RWPE2 (cell line): ENCODE results near the gene SLC2A8.

Experiments used
- ATAC-seq: fragments of 200-7000 bp; cut with Tn5 transposase; 3 replicates; pipeline ENCODE4 v1.9.1; 2021; ENCODE audit warnings: low read depth
- DNase-seq: peaks from one replicate; pipeline ENCODE4 v3.0.0-alpha.2; 2020; ENCODE audit warnings: low spot score
- H3K27ac ChIP-seq: fragments of 450-650 bp; 2 replicates; pipeline ENCODE4 v1.5.1; 2017; ENCODE audit warnings: mild to moderate bottlenecking; ENCODE audit not compliant: poor library complexity, severe bottlenecking
- H3K27me3 ChIP-seq: fragments of 250-450 bp; sonication (Bioruptor Pico); 2 replicates; pipeline ENCODE4 v1.5.1; 2021; ENCODE audit warnings: mild to moderate bottlenecking, moderate library complexity; ENCODE audit not compliant: insufficient read depth, poor library complexity, severe bottlenecking
- H3K36me3 ChIP-seq: fragments of 250-450 bp; sonication (Bioruptor Pico); 2 replicates; pipeline ENCODE4 v1.5.1; 2020; ENCODE audit warnings: low read depth, mild to moderate bottlenecking, moderate library complexity
- H3K4me1 ChIP-seq: fragments of 250-450 bp; sonication (Bioruptor Pico); 2 replicates; pipeline ENCODE4 v1.5.1; 2021; ENCODE audit warnings: mild to moderate bottlenecking, moderate library complexity; ENCODE audit not compliant: insufficient read depth, poor library complexity, severe bottlenecking
- H3K4me3 ChIP-seq: fragments of 250-450 bp; sonication (Bioruptor Pico); 2 replicates; pipeline ENCODE4 v1.5.1; 2021; ENCODE audit warnings: mild to moderate bottlenecking, moderate library complexity; ENCODE audit not compliant: severe bottlenecking
- H3K9me3 ChIP-seq: fragments of 250-450 bp; sonication (Bioruptor Pico); 2 replicates; pipeline ENCODE4 v1.5.1; 2021; ENCODE audit warnings: mild to moderate bottlenecking, moderate library complexity; ENCODE audit not compliant: severe bottlenecking
- CTCF ChIP-seq: fragments of 450-650 bp; IDR thresholded peaks from one replicate; pipeline ENCODE4 v1.5.1; 2017; ENCODE audit warnings: mild to moderate bottlenecking, moderate library complexity; ENCODE audit not compliant: poor library complexity, severe bottlenecking

The SLC2A8 gene

GRCh38 chr9:127380479-127380878 is 16.5 kb upstream of the SLC2A8 start:
- no peaks in the 10 kb centered on the region for H3K36me3 ChIP-seq
- no peak for DNase-seq
- no peak for TF ChIP-seq CTCF
- no peaks in the 10 kb centered on the region for H3K9me3 ChIP-seq
- no peak for ATAC-seq
- no peak overlapping the region for H3K27ac ChIP-seq
- no peaks in the 10 kb centered on the region for H3K27me3 ChIP-seq
- H3K4me3 ChIP-seq = no peak overlapping the region
- H3K4me1 ChIP-seq = no peaks in the 10 kb centered on the region

GRCh38 chr9:127382541-127382940 is 14.4 kb upstream of the SLC2A8 start:
- Histone ChIP-seq H3K36me3 (no peaks in the 10 kb centered on the region), H3K4me3 (no peak overlapping the region), H3K27me3 (no peaks in the 10 kb centered on the region), H3K9me3 (no peaks in the 10 kb centered on the region), H3K4me1 (no peaks in the 10 kb centered on the region), H3K27ac (no peak overlapping the region)
- no peak for ATAC-seq
- TF ChIP-seq CTCF = no peak
- no peak for DNase-seq

GRCh38 chr9:127384016-127384730 is 12.8 kb upstream of the SLC2A8 start:
- no peaks in the 10 kb centered on the region for H3K27me3 ChIP-seq
- TF ChIP-seq CTCF = no peak
- H3K27ac ChIP-seq = no peak overlapping the region
- ATAC-seq (no peak), DNase-seq (no peak)
- no peak overlapping the region for H3K4me3 ChIP-seq
- peaks cover 11% of the 10 kb centered on the region for H3K4me1 ChIP-seq
- no peaks in the 10 kb centered on the region for H3K36me3 ChIP-seq
- H3K9me3 ChIP-seq = no peaks in the 10 kb centered on the region

GRCh38 chr9:127384901-127385300 is 12.1 kb upstream of the SLC2A8 start:
- ATAC-seq (no peak), DNase-seq (no peak)
- Histone ChIP-seq H3K9me3 (no peaks in the 10 kb centered on the region), H3K4me1 (peaks cover 13% of the 10 kb centered on the region), H3K27ac (no peak overlapping the region), H3K36me3 (no peaks in the 10 kb centered on the region), H3K27me3 (no peaks in the 10 kb centered on the region), H3K4me3 (no peak overlapping the region)
- TF ChIP-seq CTCF = no peak

- no peak for ATAC-seq
- peaks cover 22% of the 10 kb centered on the region for H3K4me1 ChIP-seq
- no peak overlapping the region for H3K4me3 ChIP-seq
- H3K36me3 ChIP-seq = no peaks in the 10 kb centered on the region
- TF ChIP-seq CTCF = no peak
- no peaks in the 10 kb centered on the region for H3K27me3 ChIP-seq
- H3K9me3 ChIP-seq = no peaks in the 10 kb centered on the region
- H3K27ac ChIP-seq = no peak overlapping the region
- no peak for DNase-seq
These were observed 10.7 kb upstream of the SLC2A8 start for GRCh38 chr9:127386249-127386648.
